ENCODE measurements around the gene SCGB1D2.

SCGB1D2 gene

DNA sequence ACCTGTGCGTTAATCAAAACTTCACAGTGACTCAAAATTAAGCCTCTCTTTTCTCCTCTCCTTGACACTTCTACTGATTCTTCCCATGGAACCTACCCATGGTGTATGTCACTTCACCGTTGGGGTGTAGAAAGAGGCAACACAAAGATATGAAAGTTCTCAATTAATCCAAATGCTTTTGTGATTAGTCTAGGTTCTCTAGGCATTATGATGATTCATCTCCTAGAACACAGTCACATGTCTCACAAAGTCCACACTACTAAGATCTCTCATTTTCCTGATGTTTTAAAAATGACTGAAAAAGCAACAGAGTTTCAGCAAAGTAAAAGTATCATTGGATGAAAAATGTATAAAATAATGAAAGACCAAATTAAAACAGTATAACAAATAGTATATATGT is 14.2 kb downstream of the SCGB1D2 start:
- in situ Hi-C loops (cut with MboI; ENCODE audit: low sequenced_read_pairs): no loop called here

DNA sequence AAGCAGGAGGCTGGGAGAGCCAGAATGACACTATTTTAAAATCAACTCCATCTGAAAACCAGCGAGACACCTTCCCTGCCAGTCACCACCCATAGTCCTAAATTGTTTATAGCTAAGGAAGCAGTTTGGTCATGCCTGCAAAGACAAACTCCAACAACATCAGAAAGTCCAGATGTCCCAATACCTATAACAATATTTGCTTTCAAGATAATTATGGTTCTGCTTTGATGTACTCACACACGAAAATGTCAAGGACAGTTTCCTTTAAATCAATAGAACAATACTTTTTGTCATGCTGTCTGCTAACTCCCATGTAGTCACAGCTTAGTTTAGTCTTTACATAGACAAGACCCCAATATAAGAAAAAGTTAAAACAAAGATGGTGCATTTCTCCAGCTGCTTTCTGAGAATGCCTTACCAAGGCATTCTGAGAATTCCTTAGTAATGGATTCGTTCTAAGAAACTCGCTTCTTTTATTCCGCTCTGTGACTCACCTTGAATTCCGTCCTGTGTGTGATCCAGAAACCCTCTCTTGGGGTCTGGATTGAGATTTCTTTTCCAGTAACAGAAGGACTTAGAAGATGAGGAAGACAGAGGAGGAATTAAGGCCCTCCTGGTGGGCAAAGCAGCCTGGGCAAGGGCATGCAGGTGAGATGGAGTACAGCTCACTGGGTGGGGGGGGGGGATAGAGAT is 18.4 kb downstream of the SCGB1D2 start:
- in situ Hi-C loops (cut with MboI; ENCODE audit: low sequenced_read_pairs): no loop called here

DNA sequence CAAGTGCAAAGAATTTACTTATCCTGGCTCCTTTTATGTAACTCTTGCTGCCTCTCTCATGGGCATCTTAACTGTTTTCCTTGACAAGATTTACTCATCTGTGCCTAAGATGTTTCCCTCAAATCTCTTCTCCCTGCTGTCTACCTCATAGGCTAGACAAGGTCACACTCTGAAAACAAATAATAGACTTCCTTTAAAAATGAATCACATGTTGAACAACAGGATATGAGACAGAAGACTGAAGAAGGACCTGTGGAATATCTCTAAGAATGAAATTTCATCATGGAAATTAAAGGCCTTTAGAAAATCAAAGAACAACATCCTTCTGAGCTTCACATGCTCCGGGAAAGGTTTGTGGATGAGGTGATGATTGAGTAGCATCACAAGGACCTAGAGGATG is 22.0 kb downstream of the SCGB1D2 start:
- in situ Hi-C loops (cut with MboI; ENCODE audit: low sequenced_read_pairs): no loop called here

DNA sequence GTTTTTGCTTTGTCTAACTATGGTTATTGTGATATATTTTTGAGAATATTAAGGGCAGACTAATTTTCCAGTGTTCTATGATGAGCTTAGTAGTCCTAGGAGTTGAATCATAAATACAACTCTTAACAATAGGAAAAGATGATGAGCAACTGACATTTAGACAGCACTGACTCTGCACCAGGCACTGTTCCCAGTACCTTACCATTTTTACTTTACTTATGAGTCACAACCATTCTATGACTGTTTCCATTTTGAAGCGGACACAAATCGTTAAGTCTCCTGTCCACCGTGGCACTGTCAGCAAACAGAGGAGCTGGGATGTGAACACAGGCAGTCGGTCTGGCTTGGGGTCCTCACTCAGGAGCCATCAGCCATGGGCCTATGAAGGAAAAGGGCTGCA is 24.5 kb downstream of the SCGB1D2 start:
- in situ Hi-C loops (cut with MboI; ENCODE audit: low sequenced_read_pairs): no loop called here

DNA sequence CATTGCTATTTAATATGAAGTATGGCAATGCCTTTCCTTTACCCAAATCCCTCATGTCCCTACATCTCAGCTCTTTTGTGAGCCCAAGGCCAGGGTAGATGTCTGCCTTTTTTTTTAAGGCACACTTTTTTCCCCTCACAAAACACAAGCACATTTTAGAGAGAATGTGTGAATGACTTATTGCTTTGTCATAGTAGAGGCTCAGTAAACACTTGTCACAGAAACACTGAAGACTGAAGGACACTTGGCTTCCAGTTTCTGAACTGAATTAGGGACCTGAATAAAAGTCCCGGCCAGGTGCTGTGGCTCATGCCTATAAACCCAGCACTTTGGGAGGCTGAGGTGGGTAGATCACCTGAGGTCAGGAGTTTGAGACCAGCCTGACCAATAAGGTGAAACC is 25.0 kb downstream of the SCGB1D2 start:
- in situ Hi-C loops (cut with MboI; ENCODE audit: low sequenced_read_pairs): no loop called here

DNA sequence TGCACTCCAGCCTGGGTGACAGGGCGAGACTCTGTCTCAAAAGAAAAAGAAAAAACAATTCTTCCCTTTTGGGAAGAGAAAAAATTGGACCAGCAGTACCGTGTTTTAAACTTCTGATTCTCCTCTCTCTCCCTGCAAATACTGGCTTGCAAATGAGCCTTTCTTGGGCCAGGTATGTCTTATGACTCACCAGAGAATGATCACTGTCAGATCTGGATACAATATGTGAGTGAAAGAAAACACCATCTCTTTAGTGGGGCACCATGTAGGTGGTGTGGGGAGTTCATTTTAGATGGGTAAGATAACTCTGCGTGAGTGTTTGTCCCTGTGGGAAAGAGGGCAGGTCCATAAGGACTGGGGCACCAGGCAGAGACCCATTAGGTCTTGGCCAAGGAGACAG is 25.5 kb downstream of the SCGB1D2 start:
- in situ Hi-C loops (cut with MboI; ENCODE audit: low sequenced_read_pairs): no loop called here

DNA sequence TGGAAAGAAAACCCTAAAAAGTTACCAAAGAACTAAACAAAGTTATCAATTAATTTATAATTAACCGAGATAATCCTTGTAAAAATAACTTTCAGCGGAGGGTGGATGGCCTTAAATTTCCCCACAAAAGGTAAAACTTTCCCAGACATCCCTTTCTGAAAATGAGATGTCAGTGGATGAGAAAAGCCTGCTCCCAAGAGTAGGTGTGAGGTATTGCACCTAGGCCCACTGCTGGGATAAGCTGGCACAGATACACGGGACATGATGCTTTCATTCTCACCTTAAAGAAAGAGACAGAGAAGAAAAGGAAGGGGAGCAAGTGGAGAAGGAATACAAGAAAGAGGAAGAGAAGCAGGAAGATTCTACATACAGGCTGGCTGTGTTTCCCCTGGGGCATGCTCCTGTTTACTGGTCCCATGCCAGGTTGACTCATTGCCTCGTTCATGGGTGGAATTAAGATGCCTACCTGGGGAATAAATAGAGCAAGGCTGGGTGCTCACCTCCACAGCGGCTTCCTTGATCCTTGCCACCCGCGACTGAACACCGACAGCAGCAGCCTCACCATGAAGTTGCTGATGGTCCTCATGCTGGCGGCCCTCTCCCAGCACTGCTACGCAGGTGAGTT is 27.7 kb downstream of the SCGB1D2 start, which contains the start of gene SCGB2A2:
TSS of gene SCGB2A2 (plus strand) at position 505 of the 625 bp plus-strand sequence. CDS start at position 564, 59 bp downstream.
- in situ Hi-C loops (cut with MboI; ENCODE audit: low sequenced_read_pairs): no loop called here

DNA sequence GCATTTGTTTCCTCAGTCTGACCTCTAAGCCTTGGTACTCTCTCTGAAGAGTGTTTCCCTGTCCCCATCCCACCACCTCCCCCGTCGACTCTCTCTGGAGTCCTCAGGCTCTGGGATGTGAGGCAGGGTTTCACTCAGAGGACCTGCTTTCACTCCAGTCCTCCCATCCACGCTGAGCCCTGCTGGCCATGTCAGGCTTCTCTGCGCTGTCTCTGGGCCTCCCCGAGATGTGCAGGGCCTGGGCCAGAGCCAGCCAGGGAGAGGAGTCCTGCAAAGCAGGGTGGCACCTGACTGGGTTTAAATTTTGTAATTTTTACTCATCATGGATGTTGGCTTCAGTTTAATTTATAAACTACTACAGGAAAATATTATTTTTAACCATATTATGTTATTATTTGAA is 31.2 kb downstream of the SCGB1D2 start:
- in situ Hi-C loops (cut with MboI; ENCODE audit: low sequenced_read_pairs): no loop called here

DNA sequence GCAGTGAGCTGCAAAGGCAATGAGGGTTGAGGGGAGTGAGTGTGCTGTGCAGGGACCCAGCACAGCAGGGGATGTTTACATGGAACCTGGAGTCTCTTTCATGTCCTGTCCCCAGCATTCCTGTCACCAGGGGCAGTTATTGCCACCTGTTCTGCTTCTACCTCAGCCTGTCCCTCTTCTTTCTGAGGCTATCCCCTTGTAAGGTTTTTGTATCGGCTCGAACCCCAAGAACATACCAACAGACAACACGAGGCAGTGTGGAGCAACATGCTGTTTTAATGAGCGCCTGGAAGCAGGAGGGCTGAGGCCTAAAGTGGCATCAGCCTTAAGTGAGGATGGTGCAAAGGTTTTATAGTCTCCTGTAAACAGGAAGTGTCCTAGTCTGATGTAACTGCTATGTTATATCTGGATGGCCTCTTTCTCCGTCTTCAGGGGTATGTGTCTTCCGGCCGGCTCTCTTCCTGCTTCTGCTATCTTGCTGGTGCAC is 31.8 kb downstream of the SCGB1D2 start:
- in situ Hi-C loops (cut with MboI; ENCODE audit: low sequenced_read_pairs): no loop called here

DNA sequence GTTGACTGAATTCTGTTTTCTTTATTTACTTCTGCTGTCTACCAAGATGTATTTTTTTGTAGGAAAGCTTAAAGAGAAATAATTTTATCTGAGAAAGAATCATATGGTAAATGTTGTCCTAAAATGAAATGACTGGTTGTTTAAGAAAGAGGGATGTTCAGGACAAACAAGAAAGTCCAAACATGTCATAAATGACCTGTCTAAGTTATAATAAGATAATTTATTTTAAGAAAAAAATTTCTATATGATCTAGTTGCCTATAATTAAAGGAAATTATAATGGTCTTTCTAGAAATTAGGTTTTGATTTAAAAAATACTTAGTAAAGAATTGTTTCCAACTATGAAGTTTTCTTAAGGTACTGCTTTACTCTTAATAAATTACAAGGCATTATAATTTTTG is 38.4 kb downstream of the SCGB1D2 start:
- in situ Hi-C loops (cut with MboI; ENCODE audit: low sequenced_read_pairs): no loop called here
